GM18508 (cell line): Measurements from ENCODE around the gene SLC24A3.

ENCODE experiments used
- ATAC-seq: cut with Tn5 transposase; IDR thresholded peaks from one replicate; pipeline ENCODE4 v1.9.1; 2021; ENCODE audit warnings: moderate number of reproducible peaks; ENCODE audit not compliant: insufficient read depth, unreplicated experiment

SLC24A3 gene

GRCh38 chr20:19562426-19562825 is 350.0 kb downstream of the SLC24A3 start:
- ATAC-seq = no peak

- no peak for ATAC-seq
Measured at GRCh38 chr20:19564261-19564660, 351.8 kb downstream of the SLC24A3 start.

GRCh38 chr20:19565736-19566135 is 353.3 kb downstream of the SLC24A3 start:
- no peak for ATAC-seq

GRCh38 chr20:19566226-19566945 is 353.9 kb downstream of the SLC24A3 start:
- no peak for ATAC-seq

- ATAC-seq = no peak
Measured at GRCh38 chr20:19568128-19568527, 355.7 kb downstream of the SLC24A3 start.

GRCh38 chr20:19571996-19572395 is 359.6 kb downstream of the SLC24A3 start:
- ATAC-seq = no peak

- ATAC-seq = no peak
Measured at GRCh38 chr20:19577692-19578091, 365.2 kb downstream of the SLC24A3 start.

- ATAC-seq = no peak
Measured at GRCh38 chr20:19582782-19583181, 370.3 kb downstream of the SLC24A3 start.

- no peak for ATAC-seq
Measured at GRCh38 chr20:19583532-19584175, 371.2 kb downstream of the SLC24A3 start.

- no peak for ATAC-seq
Measured at GRCh38 chr20:19588241-19588640, 375.8 kb downstream of the SLC24A3 start.

GRCh38 chr20:19588732-19589131 is 376.3 kb downstream of the SLC24A3 start:
- no peak for ATAC-seq

- ATAC-seq = no peak
Measured at GRCh38 chr20:19589787-19590362, 377.4 kb downstream of the SLC24A3 start.

- ATAC-seq = no peak
Measured at GRCh38 chr20:19590382-19590781, 377.9 kb downstream of the SLC24A3 start.

- ATAC-seq = no peak
Measured at GRCh38 chr20:19593762-19594161, 381.3 kb downstream of the SLC24A3 start.

GRCh38 chr20:19594896-19595295 is 382.5 kb downstream of the SLC24A3 start:
- no peak for ATAC-seq

- no peak for ATAC-seq
Measured at GRCh38 chr20:19598117-19598850, 385.8 kb downstream of the SLC24A3 start.

- ATAC-seq = no peak
Measured at GRCh38 chr20:19599200-19599599, 386.8 kb downstream of the SLC24A3 start.

GRCh38 chr20:19600042-19600441 is 387.6 kb downstream of the SLC24A3 start:
- no peak for ATAC-seq

- no peak for ATAC-seq
Measured at GRCh38 chr20:19601126-19601810, 388.8 kb downstream of the SLC24A3 start.

- ATAC-seq = no peak
Measured at GRCh38 chr20:19602675-19603375, 390.4 kb downstream of the SLC24A3 start.
